Measurements from ENCODE around the gene DHX34. TPM values are rescaled to one million over a fixed set of nuclear protein-coding genes. Genes with fewer than 3 reads are reported as not detected.

Gene DHX34
- total RNA-seq, 1 donor from 2014 or later: 11.5 TPM

- TF ChIP-seq, protein P1, sequence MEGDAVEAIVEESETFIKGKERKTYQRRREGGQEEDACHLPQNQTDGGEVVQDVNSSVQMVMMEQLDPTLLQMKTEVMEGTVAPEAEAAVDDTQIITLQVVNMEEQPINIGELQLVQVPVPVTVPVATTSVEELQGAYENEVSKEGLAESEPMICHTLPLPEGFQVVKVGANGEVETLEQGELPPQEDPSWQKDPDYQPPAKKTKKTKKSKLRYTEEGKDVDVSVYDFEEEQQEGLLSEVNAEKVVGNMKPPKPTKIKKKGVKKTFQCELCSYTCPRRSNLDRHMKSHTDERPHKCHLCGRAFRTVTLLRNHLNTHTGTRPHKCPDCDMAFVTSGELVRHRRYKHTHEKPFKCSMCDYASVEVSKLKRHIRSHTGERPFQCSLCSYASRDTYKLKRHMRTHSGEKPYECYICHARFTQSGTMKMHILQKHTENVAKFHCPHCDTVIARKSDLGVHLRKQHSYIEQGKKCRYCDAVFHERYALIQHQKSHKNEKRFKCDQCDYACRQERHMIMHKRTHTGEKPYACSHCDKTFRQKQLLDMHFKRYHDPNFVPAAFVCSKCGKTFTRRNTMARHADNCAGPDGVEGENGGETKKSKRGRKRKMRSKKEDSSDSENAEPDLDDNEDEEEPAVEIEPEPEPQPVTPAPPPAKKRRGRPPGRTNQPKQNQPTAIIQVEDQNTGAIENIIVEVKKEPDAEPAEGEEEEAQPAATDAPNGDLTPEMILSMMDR (conservative IDR thresholded peaks at IDR 0.05; ENCODE audit: low read depth, low read length): no peak
- peak; percentile 76 for DNase-seq (ENCODE audit: low read depth)
- no peak overlapping the region for H3K4me3 ChIP-seq (ENCODE audit: low read depth, low read length)
Observed at GRCh38 chr19:47315125-47315821, 33.8 kb upstream of the DHX34 start.

DNA sequence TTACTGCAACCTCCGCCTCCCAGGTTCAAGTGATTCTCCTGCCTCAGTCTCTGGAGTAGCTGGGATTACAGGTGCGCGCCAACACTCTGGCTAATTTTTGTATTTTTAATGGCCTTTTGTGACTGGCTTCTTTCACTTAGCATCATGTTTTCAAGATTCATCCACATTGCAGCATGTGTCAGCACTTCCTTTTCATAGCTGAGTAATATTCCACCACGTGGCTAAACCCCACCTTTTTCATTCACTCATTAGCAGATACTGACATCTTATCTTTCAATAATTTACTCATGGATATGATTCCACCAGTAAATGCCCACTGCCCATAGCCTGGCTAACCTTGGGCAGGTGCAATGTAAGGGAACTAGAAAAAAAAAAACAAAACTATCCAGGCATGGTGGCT is 32.6 kb upstream of the DHX34 start:
- H3K4me3 ChIP-seq (ENCODE audit: low read depth, low read length): no peak overlapping the region
- TF ChIP-seq, protein P1 (conservative IDR thresholded peaks at IDR 0.05; ENCODE audit: low read depth, low read length): no peak
- DNase-seq (ENCODE audit: low read depth): no peak

GRCh38 chr19:47319923-47320871 is 28.9 kb upstream of the DHX34 start:
- TF ChIP-seq, protein P1 (conservative IDR thresholded peaks at IDR 0.05; ENCODE audit: low read depth, low read length): no peak
- no peak overlapping the region for H3K4me3 ChIP-seq (ENCODE audit: low read depth, low read length)
- no peak for DNase-seq (ENCODE audit: low read depth)

DNA sequence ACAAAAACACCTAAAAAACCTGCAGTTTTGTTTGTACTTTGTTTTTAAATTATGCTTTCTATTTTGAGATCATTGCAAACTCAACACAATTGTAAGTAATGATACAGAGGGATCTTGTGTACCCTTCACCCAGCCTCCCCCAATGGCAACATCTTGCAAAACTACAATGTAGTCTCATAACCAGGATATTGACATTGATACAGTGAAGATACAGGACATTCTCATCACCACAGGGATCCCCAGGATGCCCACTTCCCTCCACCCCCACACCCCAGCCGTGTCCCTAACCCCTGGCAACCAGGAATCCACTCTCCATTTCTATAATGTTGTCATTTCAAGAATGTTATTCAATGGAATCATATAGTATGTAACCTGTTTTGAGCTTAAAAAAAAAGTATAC is 27.5 kb upstream of the DHX34 start:
- H3K4me3 ChIP-seq (ENCODE audit: low read depth, low read length): no peak overlapping the region
- no peak for DNase-seq (ENCODE audit: low read depth)
- TF ChIP-seq, protein P1 (conservative IDR thresholded peaks at IDR 0.05; ENCODE audit: low read depth, low read length): no peak

DNA sequence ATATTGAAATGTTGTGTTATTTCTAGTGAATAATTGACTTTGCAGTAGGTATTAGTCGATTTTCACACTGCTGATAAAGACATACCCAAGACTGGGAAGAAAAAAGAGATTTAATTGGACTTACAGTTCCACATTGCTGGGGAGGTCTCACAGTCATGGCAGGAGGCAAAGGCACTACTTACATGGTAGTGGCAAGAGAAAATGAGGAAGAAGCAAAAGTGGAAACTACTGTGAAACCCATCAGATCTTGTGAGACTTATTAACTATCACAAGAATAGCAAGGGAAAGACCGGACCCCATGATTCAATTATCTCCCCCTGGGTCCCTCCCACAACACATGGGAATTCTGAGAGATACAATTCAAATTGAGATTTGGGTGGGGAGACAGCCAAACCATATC is 27.1 kb upstream of the DHX34 start:
- no peak for DNase-seq (ENCODE audit: low read depth)
- no peak overlapping the region for H3K4me3 ChIP-seq (ENCODE audit: low read depth, low read length)
- TF ChIP-seq, protein P1 (conservative IDR thresholded peaks at IDR 0.05; ENCODE audit: low read depth, low read length): no peak

GRCh38 chr19:47323409-47323808 is 25.7 kb upstream of the DHX34 start:
- TF ChIP-seq, protein P1 (conservative IDR thresholded peaks at IDR 0.05; ENCODE audit: low read depth, low read length): no peak
- H3K4me3 ChIP-seq (ENCODE audit: low read depth, low read length): no peak overlapping the region
- DNase-seq (ENCODE audit: low read depth): no peak

Data from epithelial cell of proximal tubule (primary cell).